Ovary (tissue), 9 donors: ENCODE data around the gene TPCN2. TPM values are rescaled to one million over a fixed set of nuclear protein-coding genes. Genes with fewer than 3 reads are reported as not detected.

Experiments
- DNase-seq, 5 donors: peaks; one replicate each; pipeline ENCODE4 v3.0.0-alpha.2; 2019 to 2020
- H3K27ac ChIP-seq, 2 donors: fragments of 200-600 bp; one replicate each; pipeline versions ENCODE4 v1.5.1 to v1.8.0; 2019 to 2022
- H3K27me3 ChIP-seq: fragments of 200-600 bp; one replicate; pipeline ENCODE4 v1.8.0; 2022
- H3K36me3 ChIP-seq: fragments of 200-600 bp; sonication (generic); one replicate; pipeline ENCODE4 v1.5.1; 2019
- H3K4me1 ChIP-seq: one replicate; pipeline ENCODE4 v1.8.1; 2013; ENCODE audit warnings: mild to moderate bottlenecking, moderate library complexity; ENCODE audit not compliant: insufficient read depth
- H3K4me3 ChIP-seq: fragments of 200-600 bp; sonication (generic); one replicate; pipeline ENCODE4 v1.5.1; 2017
- H3K9me3 ChIP-seq, 2 donors: fragments of 200-600 bp in 1 of 2; sonication (generic) in 1 of 2; one replicate each; pipeline versions ENCODE4 v1.5.1 to v1.8.1; 2013 to 2019; ENCODE audit warnings: mild to moderate bottlenecking in 1 of 2, moderate library complexity in 1 of 2
- EP300 ChIP-seq: sonication (generic); formaldehyde crosslinking; IDR thresholded peaks from one replicate; pipeline ENCODE4 v1.6.1; 2017; ENCODE audit warnings: antibody characterized with exemption
- POLR2A ChIP-seq: fragments of 450-650 bp; IDR thresholded peaks from one replicate; pipeline ENCODE4 v1.6.1; 2017; ENCODE audit warnings: antibody characterized with exemption, mild to moderate bottlenecking, moderate library complexity
- WGBS, 3 donors: extraction: QIAGEN DNeasy Blood & Tissue Kit in 1 of 3; methylation state at CpG; one replicate each; pipeline versions ENCODE4 v1.1.5 to v1.1.7; 2013 to 2017; 5-methylcytosine and 5-hydroxymethylcytosine counted together
- intact Hi-C, 4 donors: fragments of 100-400 bp; cut with DNase I; formaldehyde crosslinking; loops; one replicate each; pipeline versions ENCODE4 v1.11.0 to v1.15.1; 2022 to 2023
- polyA plus RNA-seq, 2 donors: library from polyadenylated mRNA; stranded (reverse); fragments of 200-250 nt in 1 of 2; fragments of 350-450 nt in 1 of 2; fragmentation: Illumina TruSeq in 1 of 2; extraction: RNeasy Lipid Tissue Mini Kit (QIAGEN cat#74804) in 1 of 2; gene quantifications; one replicate each; pipeline ENCODE4 v1.2.3, GENCODE V29; 2013 to 2014
- total RNA-seq, 7 donors: library from RNA; depleted of rRNA in 2 of 7; stranded (reverse); fragments of >200 nt in 2 of 7; fragmentation: NEBNext Ultra II Directional in 3 of 7; extraction: Animal tissue kit (Norgen Biotek cat#: 25700) in 3 of 7; gene quantifications; one replicate each; pipeline versions ENCODE4 v1.1.0 to v1.2.4, GENCODE V29; 2016 to 2023
- TF ChIP-seq, protein P1 (sequence below), 3 donors: fragments of 450-650 bp in 2 of 3; fragments of 200-600 bp in 1 of 3; IDR thresholded peaks; one replicate each; pipeline versions ENCODE4 v1.5.1 to v1.8.0; 2016 to 2022; ENCODE audit warnings: antibody characterized with exemption in 3 of 3, mild to moderate bottlenecking in 1 of 3
- donor health status: DM: no; HTN: no; CAD: no; lungs with moderate emphysema.
- donor health status: DM: no; HTN: no; CAD: no.
- donor health status: Bipolar disorder and iron deficiency.
- donor health status: DM: yes; HTN: yes; CAD: no.
- donor health status: DM: no; HTN: no; CAD: no.
- donor health status: DM: yes; HTN: yes; CAD: no.

The TPCN2 gene
- total and polyA plus RNA-seq, 9 donors: 6.5 to 35.7 (median 23.3) TPM

DNA sequence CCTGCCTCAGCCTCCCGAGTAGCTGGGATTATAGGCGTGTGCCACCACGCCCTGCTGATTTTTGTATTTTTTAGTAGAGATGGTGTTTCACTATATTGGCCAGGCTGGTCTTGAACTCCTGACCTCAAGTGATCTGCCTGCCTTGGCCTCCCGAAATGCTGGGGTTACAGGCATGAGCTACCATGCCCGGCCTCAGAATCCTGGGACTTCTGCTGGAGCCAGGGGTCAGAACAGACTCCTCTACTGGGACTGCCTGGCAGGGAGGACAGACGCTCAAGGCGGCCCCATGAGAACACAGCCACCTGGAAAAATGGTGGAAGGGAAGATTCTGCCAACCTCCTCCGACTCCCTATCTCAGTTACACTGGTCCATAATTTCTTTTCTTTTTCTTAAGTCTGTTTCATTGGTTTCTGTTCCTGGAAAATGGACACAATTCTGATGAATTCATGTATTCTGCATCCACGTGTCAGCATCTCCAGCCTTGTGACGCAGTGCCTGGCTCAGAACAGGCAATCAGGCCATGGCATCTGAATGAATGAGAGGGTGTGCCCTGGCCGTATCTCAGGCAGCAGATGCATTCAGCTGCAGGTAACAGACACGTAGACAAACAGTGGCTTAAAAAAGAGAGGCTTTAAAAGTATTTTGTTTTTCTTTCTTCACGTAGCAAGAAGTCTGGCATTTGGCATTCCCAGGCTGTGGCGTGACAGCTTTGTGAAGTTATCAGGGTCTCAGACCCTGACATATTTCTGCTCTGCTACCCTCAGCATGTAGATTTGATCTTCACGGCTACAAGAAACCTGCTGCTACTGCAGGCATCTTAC, 111.8 kb downstream of the TPCN2 start:
- Histone ChIP-seq H3K36me3 (no peaks in the 10 kb centered on the region), H3K9me3 (no peaks in the 10 kb centered on the region), H3K4me3 (no peak overlapping the region), H3K27me3 (no peaks in the 10 kb centered on the region), H3K4me1 (peaks cover 2% of the 10 kb centered on the region), H3K27ac (no peak overlapping the region)
- no peak for DNase-seq
- intact Hi-C loops: no loop called here
- TF ChIP-seq EP300 (no peak), POLR2A (no peak)
- TF ChIP-seq, protein P1, sequence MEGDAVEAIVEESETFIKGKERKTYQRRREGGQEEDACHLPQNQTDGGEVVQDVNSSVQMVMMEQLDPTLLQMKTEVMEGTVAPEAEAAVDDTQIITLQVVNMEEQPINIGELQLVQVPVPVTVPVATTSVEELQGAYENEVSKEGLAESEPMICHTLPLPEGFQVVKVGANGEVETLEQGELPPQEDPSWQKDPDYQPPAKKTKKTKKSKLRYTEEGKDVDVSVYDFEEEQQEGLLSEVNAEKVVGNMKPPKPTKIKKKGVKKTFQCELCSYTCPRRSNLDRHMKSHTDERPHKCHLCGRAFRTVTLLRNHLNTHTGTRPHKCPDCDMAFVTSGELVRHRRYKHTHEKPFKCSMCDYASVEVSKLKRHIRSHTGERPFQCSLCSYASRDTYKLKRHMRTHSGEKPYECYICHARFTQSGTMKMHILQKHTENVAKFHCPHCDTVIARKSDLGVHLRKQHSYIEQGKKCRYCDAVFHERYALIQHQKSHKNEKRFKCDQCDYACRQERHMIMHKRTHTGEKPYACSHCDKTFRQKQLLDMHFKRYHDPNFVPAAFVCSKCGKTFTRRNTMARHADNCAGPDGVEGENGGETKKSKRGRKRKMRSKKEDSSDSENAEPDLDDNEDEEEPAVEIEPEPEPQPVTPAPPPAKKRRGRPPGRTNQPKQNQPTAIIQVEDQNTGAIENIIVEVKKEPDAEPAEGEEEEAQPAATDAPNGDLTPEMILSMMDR (IDR thresholded peaks at IDR 0.05): no peak
- 91 to 93% (median 92%) methylated on average over 15 of the region's 15 CpGs for WGBS, 3 donors

DNA sequence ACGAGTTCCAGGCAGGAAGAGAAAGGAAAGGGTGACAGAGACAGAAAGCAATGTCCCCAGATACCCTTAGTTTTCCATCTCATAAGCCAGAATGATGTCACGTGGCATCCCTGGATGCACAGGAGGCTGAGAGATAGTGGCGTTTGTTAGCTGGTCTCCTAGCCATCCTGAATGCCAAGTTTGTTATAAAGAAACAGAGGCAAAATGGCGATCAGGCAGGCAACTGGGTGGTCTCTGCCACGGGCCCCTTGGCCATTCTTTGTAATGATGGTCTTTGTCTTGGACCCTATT, 112.3 kb downstream of the TPCN2 start:
- intact Hi-C loops: no loop called here
- DNase-seq: no peak
- TF ChIP-seq, protein P1 (IDR thresholded peaks at IDR 0.05): no peak
- no peak for TF ChIP-seq POLR2A
- TF ChIP-seq EP300: no peak
- peaks cover 2% of the 10 kb centered on the region for H3K4me1 ChIP-seq
- WGBS, 3 donors: 73 to 86% (median 78%) methylated on average over 5 of the region's 5 CpGs
- H3K27ac ChIP-seq: no peak overlapping the region
- H3K9me3 ChIP-seq: no peaks in the 10 kb centered on the region
- H3K4me3 ChIP-seq: no peak overlapping the region
- H3K27me3 ChIP-seq: no peaks in the 10 kb centered on the region
- no peaks in the 10 kb centered on the region for H3K36me3 ChIP-seq

DNA sequence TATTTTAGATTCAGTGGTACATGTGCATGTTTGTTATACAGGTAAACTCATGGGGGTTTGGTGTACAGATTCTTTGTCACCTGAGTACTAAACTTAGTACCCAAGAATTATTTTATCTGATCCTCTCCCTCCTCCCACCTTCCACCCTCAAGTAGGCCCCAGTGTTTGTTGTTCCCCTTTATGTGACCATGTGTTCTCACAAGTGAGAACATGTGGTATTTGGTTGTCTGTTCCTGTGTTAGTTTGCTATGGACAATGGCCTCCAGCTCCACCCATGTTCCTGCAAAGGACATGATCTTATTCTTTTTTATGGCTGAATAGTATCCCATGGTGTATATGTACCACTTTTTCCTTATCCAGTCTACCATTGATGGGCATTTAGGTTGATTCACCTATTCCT, 113.8 kb downstream of the TPCN2 start:
- H3K4me3 ChIP-seq: no peak overlapping the region
- no peak overlapping the region for H3K27ac ChIP-seq
- no peaks in the 10 kb centered on the region for H3K36me3 ChIP-seq
- H3K4me1 ChIP-seq: no peaks in the 10 kb centered on the region
- DNase-seq: no peak
- H3K27me3 ChIP-seq: no peaks in the 10 kb centered on the region
- no peaks in the 10 kb centered on the region for H3K9me3 ChIP-seq
- intact Hi-C loops: no loop called here
- TF ChIP-seq, protein P1 (IDR thresholded peaks at IDR 0.05): no peak
- no peak for TF ChIP-seq EP300
- TF ChIP-seq POLR2A: no peak

DNA sequence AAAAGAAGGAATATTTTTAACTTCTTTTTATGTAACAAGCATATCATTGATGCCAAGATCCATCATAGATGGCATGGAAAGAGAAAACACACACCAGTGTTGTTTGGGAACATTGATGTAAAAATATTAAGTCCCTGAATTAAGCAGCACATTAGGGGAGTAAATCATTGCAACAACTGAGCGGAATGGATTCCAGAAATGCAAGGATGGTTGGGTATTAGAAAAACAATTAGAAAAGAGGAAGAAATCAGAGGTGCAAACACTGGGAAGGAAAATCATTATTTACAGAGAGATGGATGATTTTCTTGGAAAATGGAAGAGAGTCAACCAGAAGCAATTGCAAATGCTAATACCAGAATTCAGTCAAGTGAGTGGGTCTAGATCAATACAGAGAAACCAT, 115.1 kb downstream of the TPCN2 start:
- TF ChIP-seq POLR2A (no peak), EP300 (no peak)
- TF ChIP-seq, protein P1 (IDR thresholded peaks at IDR 0.05): no peak
- Histone ChIP-seq H3K27ac (no peak overlapping the region), H3K4me3 (no peak overlapping the region), H3K4me1 (no peaks in the 10 kb centered on the region), H3K27me3 (no peaks in the 10 kb centered on the region), H3K9me3 (no peaks in the 10 kb centered on the region), H3K36me3 (no peaks in the 10 kb centered on the region)
- intact Hi-C loops: no loop called here
- WGBS, 3 donors: 93 to 98% (median 96%) methylated on average over 1 of the region's 1 CpG
- no peak for DNase-seq
